DMS79 treated with DMSO at 0.1 percent for 48 hours (cell line): Measurements from ENCODE around the gene TRIM8.

Source experiments
- DNase-seq: peaks from one replicate; lab custom pipeline; 2025; lab: John Stamatoyannopoulos, UW

TRIM8 gene

GRCh38 chr10:102616066-102616770 lies 28.1 kb upstream of the TRIM8 start:
- DNase-seq: no peak

- DNase-seq: no peak
These were observed 27.2 kb upstream of the TRIM8 start for GRCh38 chr10:102617041-102617440.

DNA sequence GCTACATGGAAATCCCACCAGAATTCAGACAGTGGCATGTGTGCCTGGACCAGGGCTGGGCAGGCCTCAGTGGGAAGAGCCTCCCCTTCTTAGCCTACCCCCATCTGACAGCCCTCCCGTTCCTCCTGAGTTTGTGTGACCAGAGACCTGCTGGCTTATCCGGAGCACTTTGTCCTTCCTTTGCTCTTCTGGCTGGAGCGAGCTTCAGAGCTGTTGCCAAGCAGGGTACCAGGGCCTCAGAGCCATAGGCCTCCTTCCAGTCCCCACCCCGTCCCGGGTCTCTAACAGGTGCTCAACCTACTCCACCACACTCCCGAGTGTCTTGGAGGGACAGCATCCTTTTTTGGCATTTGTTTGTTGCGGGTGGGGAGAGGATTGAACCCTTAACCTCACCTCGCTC lies 26.5 kb upstream of the TRIM8 start:
- DNase-seq: no peak

GRCh38 chr10:102619281-102619981 lies 24.8 kb upstream of the TRIM8 start:
- no peak for DNase-seq

- DNase-seq: no peak
These were observed 24.1 kb upstream of the TRIM8 start for GRCh38 chr10:102620138-102620590.

DNA sequence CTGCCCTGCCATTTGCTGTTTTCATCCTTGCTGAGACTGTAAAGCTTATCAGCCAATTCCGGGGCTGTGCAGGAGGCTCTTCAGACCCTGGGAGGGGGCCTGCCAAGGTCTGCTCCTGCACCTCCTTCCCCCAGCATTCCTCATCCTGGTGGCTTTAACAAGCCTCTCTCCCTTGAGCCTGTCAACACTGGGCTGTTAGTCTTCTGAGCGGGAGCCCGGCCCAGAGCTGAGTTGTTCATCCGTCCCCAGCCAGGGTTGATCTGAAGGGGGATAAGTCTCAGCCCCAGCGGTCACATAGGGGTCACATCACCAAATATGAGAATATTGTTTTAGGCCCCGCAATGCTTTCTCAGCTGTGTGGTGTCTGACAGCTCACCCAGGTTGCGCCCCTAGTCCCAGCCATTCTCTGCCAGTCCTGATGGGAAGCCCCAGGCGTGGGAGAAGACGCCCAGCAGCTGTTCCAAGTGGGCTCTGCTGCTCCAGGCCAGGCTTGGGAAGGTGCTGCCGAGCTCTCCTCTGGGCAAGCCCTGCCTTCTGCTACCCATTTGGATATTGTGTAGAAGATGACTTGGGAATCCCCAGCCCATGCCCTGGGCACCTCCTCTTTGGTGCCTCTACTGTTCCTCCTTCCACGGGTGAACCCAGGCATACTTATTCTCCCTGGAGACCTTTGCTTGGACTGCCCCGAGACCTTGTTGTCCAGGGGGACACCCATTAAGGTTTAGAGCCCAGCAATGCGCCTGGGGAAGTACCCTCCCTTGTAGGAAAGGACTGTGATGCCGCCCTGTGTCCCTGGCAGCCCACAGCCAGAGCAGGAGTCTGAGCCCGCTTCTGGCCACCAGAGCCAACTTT lies 23.5 kb upstream of the TRIM8 start:
- DNase-seq: no peak

DNA sequence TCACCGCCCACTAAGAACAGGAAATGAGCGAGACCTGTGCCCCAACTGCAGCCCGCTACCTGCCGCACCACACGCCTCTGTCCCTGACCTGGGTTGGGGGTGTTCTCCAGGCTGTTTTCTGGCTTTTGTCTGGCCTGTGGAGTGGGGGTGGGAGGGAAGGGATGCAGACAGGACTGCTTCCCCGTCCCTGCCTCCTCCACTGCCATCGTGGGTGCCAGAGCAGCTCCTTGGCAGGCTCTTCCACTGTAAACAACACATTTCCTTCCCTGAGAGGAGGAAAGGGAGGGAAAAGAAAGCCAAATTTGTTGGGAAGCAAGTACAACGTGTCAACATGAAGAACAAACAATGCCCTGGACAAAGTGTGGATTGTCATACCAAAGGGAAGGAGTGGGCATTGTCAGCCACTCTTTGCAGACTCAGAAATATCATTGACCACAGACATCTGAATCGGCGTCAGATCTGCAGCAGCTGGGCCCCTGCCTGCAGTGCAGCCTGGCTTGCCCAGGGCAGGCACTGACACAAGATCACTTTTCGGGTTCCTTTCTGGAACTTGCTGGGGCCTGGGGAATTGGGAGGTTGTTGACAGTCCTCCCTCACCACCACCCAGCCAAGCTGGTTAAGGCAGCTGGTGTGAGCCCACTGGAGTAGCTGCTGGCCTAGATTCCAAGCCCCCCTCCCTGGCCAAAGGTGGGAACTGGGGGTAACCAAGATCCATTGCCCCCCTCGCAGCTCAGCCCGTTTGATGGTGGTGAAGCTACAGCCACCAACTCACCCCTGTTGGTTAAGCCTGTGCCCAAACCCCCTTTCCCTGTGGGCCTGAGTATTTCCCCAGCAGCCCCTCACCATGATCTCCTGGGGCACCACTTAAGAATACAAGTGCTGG lies 22.6 kb upstream of the TRIM8 start:
- no peak for DNase-seq

GRCh38 chr10:102624094-102624493 lies 20.2 kb upstream of the TRIM8 start:
- DNase-seq: no peak

DNA sequence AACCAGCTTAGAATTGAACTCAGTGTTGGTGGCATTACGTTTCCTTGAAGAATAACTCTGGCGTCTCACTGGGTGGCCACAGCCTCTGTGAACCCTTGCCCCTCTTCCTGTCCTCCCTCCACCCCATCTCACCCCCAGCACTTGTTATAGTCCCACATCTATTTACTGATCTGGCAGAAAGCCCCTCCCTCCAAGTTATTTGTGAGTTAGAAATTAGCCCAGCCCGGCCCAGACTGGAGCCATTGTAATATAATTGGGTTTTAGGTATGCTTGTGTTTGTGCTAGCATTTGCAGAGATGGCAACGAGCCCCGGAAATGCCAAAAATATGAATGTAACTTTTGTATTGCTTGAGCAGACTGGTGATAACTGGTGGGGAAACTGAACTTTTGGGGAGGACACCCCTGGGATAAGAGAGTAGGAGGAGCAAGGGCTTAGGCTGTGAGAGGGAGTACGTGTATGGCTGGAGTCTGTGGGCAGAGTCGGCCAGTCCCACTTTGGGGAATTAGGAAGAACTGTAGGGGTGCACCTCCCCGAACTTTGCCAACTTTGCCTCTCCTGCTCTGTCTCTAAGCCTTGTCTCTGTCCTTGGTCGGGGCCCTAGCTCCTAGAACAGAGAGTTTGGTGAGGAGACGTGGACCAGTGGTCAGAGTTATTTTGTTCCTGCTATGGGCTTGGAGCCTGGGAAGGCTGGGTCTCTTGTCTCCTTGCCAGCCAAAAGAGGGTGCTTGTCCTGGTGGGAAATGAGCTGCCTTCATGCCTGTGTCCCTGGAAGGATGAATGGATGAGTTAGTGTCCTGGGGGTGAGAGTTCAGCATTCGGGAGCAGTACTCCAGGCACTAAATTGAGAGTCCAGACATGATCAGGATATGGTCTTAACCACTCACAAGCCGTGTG lies 19.3 kb upstream of the TRIM8 start:
- no peak for DNase-seq

- DNase-seq: no peak
These were observed 18.1 kb upstream of the TRIM8 start for GRCh38 chr10:102626026-102626685.

- DNase-seq: no peak
These were observed 17.0 kb upstream of the TRIM8 start for GRCh38 chr10:102627291-102627735.

- no peak for DNase-seq
These were observed 16.5 kb upstream of the TRIM8 start for GRCh38 chr10:102627736-102628293.

DNA sequence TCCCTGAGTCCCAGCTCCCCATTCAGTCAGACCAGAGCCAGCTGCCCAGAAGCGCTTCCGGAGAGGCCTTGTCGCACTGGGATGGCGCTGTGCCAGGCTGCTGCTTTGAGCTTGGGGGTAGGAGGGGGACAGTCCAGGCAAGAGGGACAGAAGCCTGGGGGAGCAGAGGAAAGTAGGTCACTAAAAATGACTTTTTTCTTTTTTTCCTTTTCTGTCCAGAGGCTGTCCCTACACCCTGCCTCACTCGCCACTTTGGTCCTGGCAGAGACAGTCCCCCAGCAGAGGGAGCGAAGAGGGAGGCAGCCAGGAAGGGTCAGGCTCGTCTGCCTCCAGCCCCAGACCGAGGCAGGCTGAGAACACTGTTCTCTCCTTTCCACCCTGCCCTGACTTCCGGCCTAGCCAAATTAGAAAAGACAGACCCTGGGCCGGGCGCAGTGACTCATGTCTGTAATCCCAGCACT lies 15.8 kb upstream of the TRIM8 start:
- no peak for DNase-seq

DNA sequence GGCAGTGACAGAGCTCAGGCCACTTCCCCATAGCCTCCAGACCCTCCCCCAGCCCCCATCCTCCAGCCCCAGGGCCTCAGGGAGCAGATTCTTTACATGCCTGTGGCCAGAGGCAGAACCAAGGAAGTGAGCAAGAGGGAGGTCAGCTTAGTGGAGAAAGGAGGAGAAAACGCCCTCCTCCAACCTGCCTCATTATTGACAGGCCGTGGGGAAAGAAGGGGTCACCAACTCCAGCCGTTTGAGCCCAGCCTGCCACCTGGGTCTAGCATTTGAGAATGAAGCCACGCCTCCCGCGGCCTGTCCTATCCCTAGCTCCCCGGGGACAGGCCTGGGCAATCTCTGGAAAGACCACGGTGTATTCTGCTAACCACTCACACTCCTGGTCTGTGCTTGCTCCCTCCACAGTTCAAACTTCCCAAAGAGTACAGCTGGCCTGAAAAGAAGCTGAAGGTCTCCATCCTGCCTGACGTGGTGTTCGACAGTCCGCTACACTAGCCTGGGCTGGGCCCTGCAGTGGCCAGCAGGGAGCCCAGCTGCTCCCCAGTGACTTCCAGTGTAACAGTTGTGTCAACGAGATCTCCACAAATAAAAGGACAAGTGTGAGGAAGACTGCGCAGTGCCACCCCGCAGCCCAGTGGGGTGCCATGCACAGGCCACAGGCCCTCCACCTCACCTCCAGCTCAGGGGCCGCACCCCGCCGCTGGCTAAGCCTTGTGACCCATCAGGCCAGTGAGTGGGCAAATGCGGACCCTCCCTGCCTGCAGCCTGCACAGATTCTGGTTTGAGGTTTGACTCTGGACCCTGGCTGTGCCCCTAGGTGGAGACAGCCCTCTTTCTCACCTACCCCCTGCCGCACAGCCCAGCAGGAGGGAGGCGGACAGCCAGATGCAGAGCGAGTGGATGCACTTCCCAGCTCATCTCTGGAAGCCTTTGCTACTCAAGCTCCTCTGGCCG lies 14.3 kb upstream of the TRIM8 start:
- no peak for DNase-seq

DNA sequence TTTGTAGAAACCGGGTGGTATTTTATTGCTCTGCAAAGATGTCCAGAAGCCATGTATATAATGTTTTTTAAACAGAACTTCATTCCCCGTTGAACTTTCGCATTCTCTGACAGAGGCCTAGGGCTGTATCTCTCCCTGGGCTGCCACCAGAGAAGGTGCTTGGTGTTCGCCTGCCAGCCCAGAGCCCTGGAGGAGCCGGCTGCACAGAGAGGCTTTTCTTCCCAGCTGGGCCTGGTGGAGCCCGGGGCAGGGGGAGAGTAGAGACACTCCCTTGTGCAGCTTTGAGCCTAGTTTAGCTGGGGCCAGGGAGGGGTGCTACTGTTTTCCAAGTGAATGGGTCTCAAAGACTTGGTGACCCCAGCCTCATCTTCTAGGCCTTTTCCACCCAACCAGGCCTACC lies 13.6 kb upstream of the TRIM8 start:
- no peak for DNase-seq

DNA sequence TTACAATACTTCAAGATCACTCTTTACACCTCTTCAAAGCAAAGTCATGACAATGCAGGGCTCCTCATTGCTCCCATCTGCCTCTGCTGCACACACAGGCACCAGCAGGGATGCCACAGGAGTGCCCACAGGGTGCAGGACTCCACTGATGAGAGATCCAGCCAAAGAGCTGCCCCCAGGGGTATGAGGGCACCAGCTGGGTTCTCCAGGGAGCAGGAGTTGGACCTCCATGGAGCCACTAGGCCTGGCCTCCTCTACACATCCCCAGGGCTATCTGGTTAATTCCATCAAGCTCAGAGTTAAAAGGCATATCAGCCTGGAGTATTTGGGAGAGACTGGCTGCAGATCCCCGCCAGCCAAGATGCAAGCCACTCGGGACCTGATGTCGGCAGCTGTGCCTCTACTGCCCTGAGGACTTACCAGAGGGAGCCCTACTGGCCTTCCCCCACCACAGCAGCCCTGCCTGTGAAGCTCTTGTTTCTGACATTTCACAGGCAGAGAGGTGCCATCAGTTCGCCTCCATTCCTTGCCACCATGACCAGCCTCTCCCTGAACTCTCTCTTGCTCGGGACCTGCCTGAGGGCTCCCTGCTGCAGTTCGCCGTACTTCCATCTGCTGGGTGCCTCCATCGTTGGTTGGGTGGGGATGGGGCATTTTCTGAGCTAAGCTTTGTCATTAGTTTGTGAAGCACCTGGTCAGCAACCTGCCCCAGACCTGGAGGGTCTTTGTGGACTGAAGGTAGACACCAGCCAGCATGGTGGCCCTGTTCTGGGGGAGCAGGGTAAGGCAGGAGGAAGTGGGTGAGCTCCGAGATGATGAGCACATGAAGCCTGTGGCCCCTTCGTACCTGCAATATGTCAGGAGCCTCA lies 12.5 kb upstream of the TRIM8 start:
- DNase-seq: no peak

GRCh38 chr10:102632394-102633111 lies 11.7 kb upstream of the TRIM8 start:
- DNase-seq: no peak
